ENCODE data around the gene SUGP2. TPM values are rescaled to one million over a fixed set of nuclear protein-coding genes. Genes with fewer than 3 reads are reported as not detected.

The SUGP2 gene
- total RNA-seq, 1 experiment from 2014 or later = 95.2 TPM

DNA sequence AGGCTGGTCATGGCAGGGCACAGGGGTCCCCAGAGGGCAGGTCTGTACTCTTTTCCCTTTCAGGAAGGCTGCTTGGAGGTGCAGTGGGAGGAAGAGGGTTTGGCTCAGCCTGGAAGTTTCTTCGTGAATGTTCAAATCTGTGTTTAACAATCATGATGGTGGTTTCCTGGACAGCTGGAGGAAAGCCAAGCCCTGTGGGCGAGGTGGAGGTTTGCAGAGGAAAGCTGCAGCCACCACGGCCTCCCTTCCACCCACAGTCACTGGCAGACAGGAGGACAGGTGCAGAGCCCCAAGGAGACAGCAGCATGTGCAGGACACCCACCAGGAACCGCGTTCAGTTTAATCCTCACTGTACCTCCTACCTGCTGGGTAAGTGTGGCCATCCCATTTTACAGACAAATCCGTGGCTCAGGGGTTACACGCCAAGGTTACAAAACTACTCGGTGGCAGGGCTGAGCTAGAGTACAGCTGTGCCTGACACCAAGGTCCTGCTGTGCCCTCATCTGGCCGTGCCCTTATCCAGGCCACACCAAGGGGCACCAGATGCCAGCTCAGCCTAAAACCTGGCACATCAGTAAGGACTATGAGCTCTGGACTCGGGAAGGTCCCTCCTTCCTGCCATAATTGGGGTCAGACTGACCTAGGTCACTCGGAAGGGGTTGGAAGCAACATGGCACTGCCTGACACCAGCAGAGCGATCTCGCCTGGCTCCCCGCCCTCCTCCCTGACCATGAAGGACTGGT is 34.1 kb downstream of the SUGP2 start:
- no peak overlapping the region for H4K8ac ChIP-seq (replicated peaks; ENCODE audit: insufficient read length, low read depth, low read length)
- H3K4me2 ChIP-seq (ENCODE audit: insufficient read depth, insufficient read length, low read length) = no peak overlapping the region
- H3K9ac ChIP-seq (ENCODE audit: extremely low read depth, insufficient read length, low read length) = no peak overlapping the region
- no peak overlapping the region for H3T11ph ChIP-seq (ENCODE audit: low read length)
- H4K5ac ChIP-seq (ENCODE audit: insufficient read length, low read depth, low read length) = no peak overlapping the region
- H4K91ac ChIP-seq (ENCODE audit: insufficient read length, low read depth, low read length) = no peak overlapping the region
- H3K4me1 Mint-ChIP-seq = peaks cover 8 to 20% of the 10 kb centered on the region in 2 experiments
- no peaks in the 10 kb centered on the region for H3K79me2 ChIP-seq (ENCODE audit: insufficient read depth, low read length)
- H3K4ac ChIP-seq (ENCODE audit: low read depth, low read length) = no peak overlapping the region
- no peaks in the 10 kb centered on the region; the same call in 1 of the 2 replicates for H3K27me3 Mint-ChIP-seq (ENCODE audit: low read depth)
- H3K23me2 ChIP-seq (ENCODE audit: insufficient read length, low read depth, low read length, poor library complexity, severe bottlenecking) = no peaks in the 10 kb centered on the region
- no peak overlapping the region for H2BK15ac ChIP-seq (ENCODE audit: low read depth, low read length)
- no peaks in the 10 kb centered on the region for H3K27me3 ChIP-seq (ENCODE audit: insufficient read depth, low read length)
- no peak overlapping the region for H2BK5ac ChIP-seq (ENCODE audit: insufficient read length, low read length)
- no peak overlapping the region for H2BK20ac ChIP-seq (ENCODE audit: low read depth, low read length, poor library complexity, severe bottlenecking)
- H3K4me1 ChIP-seq (ENCODE audit: insufficient read depth, low read length) = no peaks in the 10 kb centered on the region
- H3K79me1 ChIP-seq (ENCODE audit: insufficient read depth, low read depth, low read length, poor library complexity, severe bottlenecking) = no peaks in the 10 kb centered on the region
- no peak overlapping the region for H3K14ac ChIP-seq (ENCODE audit: insufficient read depth, low read length)
- no peak overlapping the region for H3K56ac ChIP-seq (ENCODE audit: insufficient read length, low read depth, low read length)
- H3K9me3 ChIP-seq (ENCODE audit: control insufficient read depth, low read depth, low read length) = no peaks in the 10 kb centered on the region
- no peak overlapping the region for H3K4me3 Mint-ChIP-seq
- no CpG with 5 or more reads among the region's 14 CpGs for WGBS (ENCODE audit: extremely low coverage, insufficient read length, low lambda C conversion rate)
- H2AFZ ChIP-seq (ENCODE audit: low read length) = no peak overlapping the region
- no peak overlapping the region for H2BK12ac ChIP-seq (ENCODE audit: insufficient read length, low read depth, low read length)
- TF ChIP-seq, protein P1, sequence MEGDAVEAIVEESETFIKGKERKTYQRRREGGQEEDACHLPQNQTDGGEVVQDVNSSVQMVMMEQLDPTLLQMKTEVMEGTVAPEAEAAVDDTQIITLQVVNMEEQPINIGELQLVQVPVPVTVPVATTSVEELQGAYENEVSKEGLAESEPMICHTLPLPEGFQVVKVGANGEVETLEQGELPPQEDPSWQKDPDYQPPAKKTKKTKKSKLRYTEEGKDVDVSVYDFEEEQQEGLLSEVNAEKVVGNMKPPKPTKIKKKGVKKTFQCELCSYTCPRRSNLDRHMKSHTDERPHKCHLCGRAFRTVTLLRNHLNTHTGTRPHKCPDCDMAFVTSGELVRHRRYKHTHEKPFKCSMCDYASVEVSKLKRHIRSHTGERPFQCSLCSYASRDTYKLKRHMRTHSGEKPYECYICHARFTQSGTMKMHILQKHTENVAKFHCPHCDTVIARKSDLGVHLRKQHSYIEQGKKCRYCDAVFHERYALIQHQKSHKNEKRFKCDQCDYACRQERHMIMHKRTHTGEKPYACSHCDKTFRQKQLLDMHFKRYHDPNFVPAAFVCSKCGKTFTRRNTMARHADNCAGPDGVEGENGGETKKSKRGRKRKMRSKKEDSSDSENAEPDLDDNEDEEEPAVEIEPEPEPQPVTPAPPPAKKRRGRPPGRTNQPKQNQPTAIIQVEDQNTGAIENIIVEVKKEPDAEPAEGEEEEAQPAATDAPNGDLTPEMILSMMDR (conservative IDR thresholded peaks at IDR 0.05) = no peak
- no peak overlapping the region for H3K23ac ChIP-seq (ENCODE audit: insufficient read length, low read depth, low read length)
- H4K20me1 ChIP-seq (ENCODE audit: control insufficient read depth, insufficient read depth, insufficient read length) = no peaks in the 10 kb centered on the region
- peak overlapping the region in 1 of 3 experiments; percentile 31; a peak in 1 of 7 replicates for H3K27ac Mint-ChIP-seq
- no peak overlapping the region for H2BK120ac ChIP-seq (ENCODE audit: low read depth, low read length, poor library complexity, severe bottlenecking)
- H3K27ac ChIP-seq (ENCODE audit: insufficient read length, low read depth, low read length) = no peak overlapping the region
- DNase-seq = no peak
- peaks cover 42 to 75% (median 71%) of the 10 kb centered on the region in 3 experiments; a peak in 6 of 7 replicates for H3K36me3 Mint-ChIP-seq (ENCODE audit: insufficient read depth in 1 of 3, low read depth in 3 of 3)
- H3K18ac ChIP-seq (ENCODE audit: insufficient read length, low read depth, low read length) = no peak overlapping the region
- no peaks in the 10 kb centered on the region for H3K9me3 Mint-ChIP-seq
- no peak overlapping the region for H2AK5ac ChIP-seq (ENCODE audit: insufficient read length, low read length)
